ENCODE data around the gene C1orf216.

- TF ChIP-seq CTCF (IDR thresholded peaks at IDR 0.05 in 8 of 11, conservative IDR thresholded peaks at IDR 0.05 in 3 of 11) (no peak), POLR2A (IDR thresholded peaks at IDR 0.05) (no peak)
These were observed 50.2 kb downstream of the C1orf216 start for GRCh38 chr1:35668506-35668905.
